GM12873 (cell line): ENCODE measurements around the gene RNF168.

ENCODE experiments used
- CTCF ChIP-seq: IDR thresholded peaks from 2 replicates; pipeline ENCODE4 v1.5.1; 2012; ENCODE audit warnings: low read depth, mild to moderate bottlenecking, moderate library complexity, low read length, control low read depth; ENCODE audit not compliant: insufficient read depth; ENCODE audit errors: missing control alignments

RNF168 gene

GRCh38 chr3:196496183-196496582 lies 7.4 kb downstream of the RNF168 start:
- no peak for TF ChIP-seq CTCF

- TF ChIP-seq CTCF: no peak
These were observed 10.3 kb downstream of the RNF168 start for GRCh38 chr3:196493292-196493691.

- TF ChIP-seq CTCF: no peak
These were observed 11.5 kb downstream of the RNF168 start for GRCh38 chr3:196492080-196492479.

DNA sequence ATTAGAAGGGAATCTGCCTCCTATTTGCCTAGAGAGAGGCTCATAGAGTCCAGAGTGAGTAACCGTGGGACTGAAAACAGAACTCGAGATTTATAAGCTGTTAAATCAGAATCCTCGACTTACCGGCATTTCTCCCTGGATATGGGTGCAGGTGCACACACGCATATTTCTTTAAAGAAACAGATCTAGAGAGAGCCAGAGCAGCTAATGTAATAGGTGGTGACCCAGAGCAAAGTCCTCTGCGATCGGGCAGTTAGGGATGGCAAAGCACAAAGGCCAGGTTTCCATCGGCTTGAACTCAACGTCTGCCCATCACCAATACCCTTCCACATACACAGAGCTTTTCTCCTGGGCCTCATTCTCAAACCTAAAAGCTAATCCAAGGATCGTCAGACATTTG lies 13.8 kb downstream of the RNF168 start:
- no peak for TF ChIP-seq CTCF

DNA sequence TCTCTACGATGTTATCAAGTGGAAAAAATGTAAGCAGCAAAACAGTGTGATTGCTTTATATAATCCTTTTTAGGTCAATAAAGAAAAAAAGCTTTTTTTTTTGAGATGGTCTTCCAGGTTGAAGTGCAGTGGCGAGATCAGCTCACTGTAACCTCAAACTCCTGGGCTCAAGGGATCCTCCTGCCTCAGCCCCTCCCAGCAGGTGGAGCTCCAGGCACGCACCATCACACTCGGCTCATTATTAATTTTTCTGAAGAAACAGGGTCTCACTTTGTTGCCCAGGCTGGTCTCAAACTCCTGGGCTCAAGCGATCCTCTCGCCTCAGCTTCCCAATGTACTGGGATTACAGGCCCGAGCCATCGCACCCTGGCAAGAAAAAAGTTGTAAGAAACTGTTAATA lies 17.3 kb downstream of the RNF168 start:
- peak; percentile 47 for TF ChIP-seq CTCF

DNA sequence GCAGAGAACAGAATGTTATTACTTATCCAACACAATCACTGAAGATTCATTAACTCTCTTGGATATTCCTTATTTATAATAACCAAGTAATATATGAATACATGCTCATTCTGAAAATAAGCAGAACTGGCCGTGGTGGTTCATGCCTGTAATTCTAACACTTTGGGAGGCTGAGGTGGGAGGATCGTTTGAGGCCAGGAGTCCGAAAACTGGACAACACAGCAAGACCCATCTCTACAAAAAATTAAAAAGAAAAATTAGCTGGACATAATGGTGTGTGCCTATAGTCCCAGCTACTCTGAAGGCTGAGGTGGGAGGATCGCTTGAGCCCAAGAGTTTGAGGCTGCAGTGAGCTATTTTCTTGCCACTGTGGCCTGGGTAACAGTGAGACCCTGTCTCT lies 25.9 kb downstream of the RNF168 start:
- no peak for TF ChIP-seq CTCF

GRCh38 chr3:196472286-196472685 lies 31.3 kb downstream of the RNF168 start:
- TF ChIP-seq CTCF: no peak

- TF ChIP-seq CTCF: no peak
These were observed 32.0 kb downstream of the RNF168 start for GRCh38 chr3:196471551-196471950.
